ENCODE data around the gene PDZRN3. TPM values are rescaled to one million over a fixed set of nuclear protein-coding genes. Genes with fewer than 3 reads are reported as not detected.

The PDZRN3 gene
- total RNA-seq, 1 experiment from 2014 or later = 5.9 TPM

GRCh38 chr3:73401616-73402279 lies 223.0 kb downstream of the PDZRN3 start:
- Histone ChIP-seq H2BK20ac (ENCODE audit: low read depth, low read length, poor library complexity, severe bottlenecking) (no peak overlapping the region), H3K9ac (ENCODE audit: extremely low read depth, insufficient read length, low read length) (no peak overlapping the region), H3K56ac (ENCODE audit: insufficient read length, low read depth, low read length) (no peak overlapping the region), H4K8ac (replicated peaks; ENCODE audit: insufficient read length, low read depth, low read length) (no peak overlapping the region), H2BK12ac (ENCODE audit: insufficient read length, low read depth, low read length) (no peak overlapping the region), H3T11ph (ENCODE audit: low read length) (no peak overlapping the region), H3K4ac (ENCODE audit: low read depth, low read length) (no peak overlapping the region), H3K4me2 (ENCODE audit: insufficient read depth, insufficient read length, low read length) (no peak overlapping the region), H3K23ac (ENCODE audit: insufficient read length, low read depth, low read length) (no peak overlapping the region), H3K18ac (ENCODE audit: insufficient read length, low read depth, low read length) (no peak overlapping the region), H3K23me2 (ENCODE audit: insufficient read length, low read depth, low read length, poor library complexity, severe bottlenecking) (no peaks in the 10 kb centered on the region), H4K91ac (ENCODE audit: insufficient read length, low read depth, low read length) (no peak overlapping the region), H2AFZ (ENCODE audit: low read length) (no peak overlapping the region), H3K27ac (ENCODE audit: insufficient read length, low read depth, low read length) (no peak overlapping the region), H2BK5ac (ENCODE audit: insufficient read length, low read length) (no peak overlapping the region), H3K4me1 (ENCODE audit: insufficient read depth, low read length) (no peaks in the 10 kb centered on the region), H3K14ac (ENCODE audit: insufficient read depth, low read length) (no peak overlapping the region), H3K27me3 (ENCODE audit: insufficient read depth, low read length) (no peaks in the 10 kb centered on the region), H3K79me1 (ENCODE audit: insufficient read depth, low read depth, low read length, poor library complexity, severe bottlenecking) (no peaks in the 10 kb centered on the region), H2AK5ac (ENCODE audit: insufficient read length, low read length) (no peak overlapping the region), H4K5ac (ENCODE audit: insufficient read length, low read depth, low read length) (no peak overlapping the region), H4K20me1 (ENCODE audit: control insufficient read depth, insufficient read depth, insufficient read length) (no peaks in the 10 kb centered on the region), H2BK15ac (ENCODE audit: low read depth, low read length) (no peak overlapping the region), H3K79me2 (ENCODE audit: insufficient read depth, low read length) (no peaks in the 10 kb centered on the region), H2BK120ac (ENCODE audit: low read depth, low read length, poor library complexity, severe bottlenecking) (no peak overlapping the region), H3K9me3 (ENCODE audit: control insufficient read depth, low read depth, low read length) (no peaks in the 10 kb centered on the region)
- no peak overlapping the region for H3K4me3 Mint-ChIP-seq
- peak overlapping the region in 1 of 3 experiments; percentile 53; a peak in 1 of 7 replicates for H3K27ac Mint-ChIP-seq
- H3K9me3 Mint-ChIP-seq = no peaks in the 10 kb centered on the region
- no peak for DNase-seq
- TF ChIP-seq, protein P1, sequence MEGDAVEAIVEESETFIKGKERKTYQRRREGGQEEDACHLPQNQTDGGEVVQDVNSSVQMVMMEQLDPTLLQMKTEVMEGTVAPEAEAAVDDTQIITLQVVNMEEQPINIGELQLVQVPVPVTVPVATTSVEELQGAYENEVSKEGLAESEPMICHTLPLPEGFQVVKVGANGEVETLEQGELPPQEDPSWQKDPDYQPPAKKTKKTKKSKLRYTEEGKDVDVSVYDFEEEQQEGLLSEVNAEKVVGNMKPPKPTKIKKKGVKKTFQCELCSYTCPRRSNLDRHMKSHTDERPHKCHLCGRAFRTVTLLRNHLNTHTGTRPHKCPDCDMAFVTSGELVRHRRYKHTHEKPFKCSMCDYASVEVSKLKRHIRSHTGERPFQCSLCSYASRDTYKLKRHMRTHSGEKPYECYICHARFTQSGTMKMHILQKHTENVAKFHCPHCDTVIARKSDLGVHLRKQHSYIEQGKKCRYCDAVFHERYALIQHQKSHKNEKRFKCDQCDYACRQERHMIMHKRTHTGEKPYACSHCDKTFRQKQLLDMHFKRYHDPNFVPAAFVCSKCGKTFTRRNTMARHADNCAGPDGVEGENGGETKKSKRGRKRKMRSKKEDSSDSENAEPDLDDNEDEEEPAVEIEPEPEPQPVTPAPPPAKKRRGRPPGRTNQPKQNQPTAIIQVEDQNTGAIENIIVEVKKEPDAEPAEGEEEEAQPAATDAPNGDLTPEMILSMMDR (conservative IDR thresholded peaks at IDR 0.05) = no peak
- WGBS (ENCODE audit: extremely low coverage, insufficient read length, low lambda C conversion rate) = no CpG with 5 or more reads among the region's 7 CpGs
- H3K27me3 Mint-ChIP-seq (ENCODE audit: low read depth) = no peaks in the 10 kb centered on the region
- peaks cover 19 to 22% of the 10 kb centered on the region in 2 experiments for H3K4me1 Mint-ChIP-seq
- H3K36me3 Mint-ChIP-seq (ENCODE audit: insufficient read depth in 1 of 3, low read depth in 3 of 3) = peaks cover 0 to 18% (median 9%) of the 10 kb centered on the region in 3 experiments; a peak in 5 of 7 replicates

All from H9 (cell line).